Occipital lobe (tissue), 2 donors: ENCODE results near the gene BICD2. TPM values are rescaled to one million over a fixed set of nuclear protein-coding genes. Genes with fewer than 3 reads are reported as not detected.
"Not testable (repeated sequence)": the region's sequence is repeated elsewhere in the genome, so short reads cannot be mapped to it uniquely, and the experiment has no call there.

Experiments used
- DNase-seq: peaks from one replicate; lab custom pipeline; 2025; lab: John Stamatoyannopoulos, UW
- total RNA-seq: library from RNA; depleted of rRNA; stranded (reverse); fragments of >200 nt; gene quantifications from one replicate; pipeline ENCODE4 v1.2.3, GENCODE V29; 2014

Gene BICD2
- total RNA-seq, 1 donor from 2014 or later: 31.4 TPM

DNA sequence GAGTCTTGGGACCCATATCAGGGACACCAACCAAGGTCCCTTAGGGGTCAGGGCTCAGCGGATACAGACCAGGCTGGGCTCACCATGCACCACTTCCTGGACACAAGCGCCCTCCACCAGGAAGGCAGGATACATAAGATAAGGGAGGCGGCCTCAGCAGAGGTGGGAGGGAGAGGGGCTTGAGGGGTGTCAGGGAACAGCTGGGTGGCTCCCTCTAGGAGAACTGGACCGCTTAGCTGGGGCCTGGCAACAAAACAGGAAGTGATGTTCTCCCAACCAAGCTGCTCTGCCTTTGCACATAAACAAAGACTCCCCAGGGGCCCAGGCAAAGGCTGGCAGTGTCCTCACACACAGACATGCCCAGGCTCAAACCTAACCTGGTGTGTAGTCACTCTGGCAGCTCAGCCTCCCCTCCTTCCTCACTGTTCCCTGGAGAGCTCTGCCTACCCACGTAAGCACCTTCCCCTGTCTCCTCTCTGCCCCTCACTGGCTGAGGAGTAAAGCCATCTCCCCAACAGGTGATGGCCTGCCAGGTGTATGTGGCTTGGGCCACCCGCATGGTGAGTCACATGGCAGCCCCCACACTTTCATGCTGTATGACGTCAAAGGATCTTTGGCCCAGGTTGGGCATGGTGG is 5.8 kb upstream of the BICD2 start:
- DNase-seq: no peak

DNA sequence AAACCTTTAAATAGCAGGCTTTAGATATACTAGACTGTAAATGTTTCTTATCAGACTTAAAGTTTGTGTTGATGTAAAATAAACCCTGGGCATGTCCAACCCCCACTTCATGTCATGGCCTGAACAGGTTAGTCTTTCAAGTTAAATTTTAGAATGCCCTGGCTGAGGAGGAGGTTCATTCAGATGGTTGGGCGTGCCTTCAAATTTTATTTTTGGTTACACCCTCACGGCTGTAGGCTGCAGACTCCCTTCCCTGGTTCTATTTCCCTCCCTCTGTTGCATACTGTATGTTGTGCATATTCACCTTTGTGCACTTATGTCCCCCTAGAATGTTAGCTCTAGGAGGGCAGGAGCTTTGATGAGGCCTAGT is 5.3 kb upstream of the BICD2 start:
- no peak for DNase-seq

DNA sequence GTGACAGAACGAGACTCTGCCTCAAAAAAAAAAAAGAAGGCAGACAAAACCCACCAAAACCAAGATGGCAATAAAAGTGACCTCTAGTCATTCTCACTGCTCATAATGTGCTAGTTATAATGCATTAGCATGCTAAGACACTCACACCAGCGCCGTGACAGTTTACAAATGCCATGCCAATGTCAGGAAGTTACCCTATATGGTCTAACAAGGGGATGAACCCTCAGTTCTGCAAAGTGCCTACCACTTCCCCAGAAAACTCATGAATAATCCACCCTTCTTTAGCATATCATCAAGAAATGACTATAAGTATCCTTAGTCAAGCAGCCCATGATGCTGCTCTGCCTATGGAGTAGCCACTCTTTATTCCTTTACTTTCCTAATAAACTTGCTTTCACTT is 4.7 kb upstream of the BICD2 start:
- DNase-seq: no peak

DNA sequence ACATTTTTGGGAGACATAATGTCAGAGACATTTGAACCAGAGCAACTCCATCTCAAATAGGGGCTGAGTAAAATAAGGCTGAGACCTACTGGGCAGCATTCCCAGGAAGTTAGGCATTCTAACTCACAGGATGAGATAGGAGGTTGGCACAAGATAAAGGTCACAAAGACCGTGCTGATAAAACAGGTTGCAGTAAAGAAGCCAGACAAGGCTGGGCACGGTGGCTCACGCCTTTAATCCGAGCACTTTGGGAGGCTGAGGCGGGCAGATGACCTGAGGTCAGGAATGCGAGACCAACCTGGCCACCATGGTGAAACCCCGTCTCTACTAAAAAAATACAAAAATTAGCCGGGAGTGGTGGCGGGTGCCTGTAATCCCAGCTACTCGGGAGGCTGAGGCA is 4.2 kb upstream of the BICD2 start:
- DNase-seq: not testable (repeated sequence)

DNA sequence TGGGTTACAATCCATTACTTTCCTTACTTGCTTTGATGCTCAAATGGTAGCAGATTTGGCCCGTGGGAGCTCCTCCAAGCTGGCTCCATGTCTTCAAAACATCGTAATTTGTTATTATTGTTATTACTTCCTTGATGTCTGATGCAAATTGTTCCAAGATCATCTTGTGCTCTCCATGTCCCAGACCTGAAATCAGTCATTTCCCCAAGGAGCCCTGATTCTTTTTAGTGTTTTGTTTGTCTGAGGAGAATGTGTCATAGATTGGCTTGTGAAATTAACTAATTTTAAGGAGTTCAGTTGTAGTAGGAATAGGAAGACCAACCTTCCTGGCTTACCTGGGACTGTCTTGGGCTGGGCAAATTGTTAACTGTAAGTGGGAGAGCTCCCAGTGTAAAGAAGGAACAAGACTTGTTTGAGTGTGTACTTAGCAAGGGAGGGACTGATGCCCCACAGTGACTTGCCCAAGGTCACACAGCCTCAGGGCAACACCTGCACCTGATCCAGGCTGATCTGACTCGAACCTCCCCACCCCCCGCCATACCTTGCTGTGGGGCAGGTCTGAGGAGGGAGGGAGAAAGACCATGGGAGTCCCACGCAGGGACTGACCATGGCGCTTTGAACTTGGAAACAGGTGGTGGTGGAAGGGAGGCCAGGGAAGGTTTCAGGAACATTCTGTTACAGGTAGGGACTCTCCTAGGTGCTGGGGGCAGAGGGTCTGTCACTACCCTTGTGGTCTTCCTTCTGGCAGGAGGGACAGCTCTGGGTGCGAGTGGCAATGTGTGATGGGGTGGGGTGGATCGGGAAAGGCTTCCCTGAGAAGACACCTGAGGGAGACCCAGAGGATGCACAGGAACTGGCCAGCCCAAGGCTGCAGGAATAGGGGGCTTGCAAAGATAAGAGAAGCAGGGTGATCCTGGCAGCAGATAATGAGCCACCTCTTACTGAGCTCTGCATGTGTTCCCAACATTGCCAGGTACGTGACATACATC is 2.7 kb upstream of the BICD2 start:
- DNase-seq: no peak

DNA sequence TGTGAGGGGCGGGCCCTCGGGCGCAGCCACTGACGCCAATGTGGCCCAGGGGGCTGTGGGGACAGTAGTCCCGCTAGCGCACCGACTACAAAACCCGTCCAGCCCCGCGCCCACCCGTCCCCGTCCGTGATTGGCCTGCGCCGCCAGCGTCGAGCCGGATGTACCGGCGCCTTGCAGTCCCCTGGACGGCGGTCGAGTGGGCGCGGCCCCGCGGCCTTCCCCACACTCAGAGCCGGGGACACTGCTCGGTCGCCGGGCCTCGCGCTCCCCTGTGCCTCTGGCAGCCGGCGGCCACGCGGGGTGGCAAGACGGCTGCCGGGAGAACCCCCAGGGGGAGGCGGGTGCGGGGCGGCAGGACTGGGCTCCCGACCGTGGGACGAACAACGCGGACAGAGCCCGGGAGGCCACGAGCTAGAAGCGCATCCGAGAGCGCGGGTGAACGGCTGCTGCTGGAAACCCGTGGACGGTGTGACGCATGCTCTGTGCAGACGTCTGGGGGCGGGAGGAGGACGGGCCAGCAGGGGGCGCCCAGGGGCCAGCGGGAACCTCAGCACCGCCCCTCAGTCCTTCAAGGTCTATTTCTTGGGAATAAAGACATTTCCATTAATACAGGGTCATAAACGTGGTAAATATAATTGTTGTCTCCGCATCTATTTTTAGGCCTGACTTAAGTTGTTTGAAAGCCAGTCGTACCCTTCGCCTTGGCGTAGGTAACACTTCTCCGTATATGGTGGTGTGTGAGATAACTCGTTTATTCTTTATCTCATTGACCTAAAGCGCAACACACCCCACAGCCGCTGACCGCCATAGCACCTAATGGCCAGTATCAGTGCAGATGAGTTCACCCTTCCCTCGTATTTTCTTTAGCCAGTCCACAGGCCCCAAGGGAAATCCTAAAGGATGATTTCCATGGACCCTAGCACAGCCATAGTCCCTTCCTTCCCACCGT is 629 bp upstream of the BICD2 start:
- peak; percentile 99 for DNase-seq

DNA sequence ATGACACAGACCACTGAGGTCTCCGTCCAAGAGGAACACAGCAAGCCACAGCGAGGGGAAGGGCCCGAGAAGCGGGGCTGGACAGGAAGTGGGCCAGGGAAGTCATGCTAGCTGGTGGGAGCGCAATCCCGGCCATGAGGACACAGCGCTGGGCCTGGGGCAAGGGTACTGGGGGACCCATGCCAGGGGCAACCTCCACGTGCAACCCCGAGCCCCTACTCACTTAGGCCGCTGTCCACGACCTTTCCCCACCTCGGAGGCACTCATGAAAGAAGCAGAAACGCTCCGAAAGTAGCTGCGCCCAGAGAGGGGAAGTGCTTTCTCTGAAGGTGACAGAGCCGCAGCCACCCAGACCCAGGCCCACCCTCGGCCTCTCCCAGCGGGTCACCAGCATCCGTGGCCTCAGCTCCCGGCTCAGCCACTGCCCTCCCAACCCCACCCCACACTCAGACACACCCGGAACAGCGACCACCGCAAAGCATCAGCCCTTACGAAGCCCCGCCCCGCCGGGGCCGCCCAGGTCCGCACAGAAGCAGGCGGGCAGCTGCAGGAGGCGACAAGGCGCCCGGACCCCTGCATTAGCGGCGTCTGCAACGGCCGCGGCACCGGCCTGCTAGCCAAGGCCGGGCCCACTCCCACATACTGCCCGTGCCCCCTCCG is 782 bp downstream of the BICD2 start:
- no peak for DNase-seq

DNA sequence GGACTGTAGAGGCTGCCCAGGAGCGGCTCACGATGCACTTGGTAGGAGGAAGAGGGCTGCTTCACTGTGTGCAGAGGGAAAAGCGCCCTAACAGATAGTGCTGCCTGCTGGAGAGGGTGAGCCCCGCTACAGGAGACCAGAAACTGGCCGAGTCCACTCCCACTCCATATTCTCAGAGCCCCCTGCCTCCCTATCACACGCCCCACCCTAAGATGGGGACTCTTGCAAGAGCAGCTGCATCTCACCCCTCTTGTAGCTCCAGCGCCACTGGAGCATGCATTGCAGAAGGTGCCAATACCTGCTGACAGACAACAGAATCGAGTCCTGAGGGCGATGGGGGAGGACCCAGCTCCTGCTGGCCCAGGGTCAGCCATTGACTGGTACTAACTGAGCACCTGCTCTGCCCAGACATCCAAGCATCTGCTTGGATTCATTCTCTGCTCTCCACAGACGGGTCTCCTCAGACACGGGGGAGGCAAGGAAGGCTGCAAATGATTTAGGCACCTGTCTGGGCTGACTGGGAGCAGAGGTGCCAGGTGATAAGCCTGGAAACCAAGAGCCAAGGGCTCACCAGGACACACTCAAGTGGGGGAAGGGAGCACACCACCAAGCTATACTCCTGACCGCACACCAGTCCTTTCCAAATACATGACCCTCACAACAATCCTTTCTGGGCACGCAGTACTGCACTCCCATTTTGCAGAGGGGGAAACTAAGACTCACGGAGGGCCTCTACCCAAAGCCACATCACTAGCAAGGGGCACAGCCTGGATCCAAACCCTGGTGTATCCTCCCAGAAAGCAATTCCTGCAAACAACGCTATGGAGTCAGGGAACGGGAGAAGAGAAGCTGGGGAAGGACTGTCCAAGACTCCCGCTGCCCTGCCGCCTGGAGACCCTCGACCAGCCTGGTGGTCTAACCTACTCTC is 1.6 kb downstream of the BICD2 start:
- DNase-seq: no peak

DNA sequence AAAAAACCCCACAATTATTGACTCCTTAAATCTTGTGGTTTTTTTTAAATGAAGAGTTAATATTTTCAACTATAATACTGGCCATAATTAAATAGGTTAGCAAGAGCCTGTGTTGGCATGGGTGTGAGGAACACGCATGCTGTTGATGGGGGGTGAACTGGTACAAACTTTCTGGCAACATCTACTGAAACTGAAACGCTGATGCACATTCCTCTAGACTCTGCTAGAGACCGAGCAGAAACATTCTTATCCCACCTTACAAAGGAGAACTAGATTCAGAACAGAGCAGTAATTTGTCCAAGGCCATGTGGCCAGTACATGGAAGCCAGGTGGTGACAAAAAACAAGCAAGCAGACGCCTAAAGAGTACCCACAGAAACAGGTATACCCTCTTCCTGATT is 2.4 kb downstream of the BICD2 start:
- DNase-seq: no peak

DNA sequence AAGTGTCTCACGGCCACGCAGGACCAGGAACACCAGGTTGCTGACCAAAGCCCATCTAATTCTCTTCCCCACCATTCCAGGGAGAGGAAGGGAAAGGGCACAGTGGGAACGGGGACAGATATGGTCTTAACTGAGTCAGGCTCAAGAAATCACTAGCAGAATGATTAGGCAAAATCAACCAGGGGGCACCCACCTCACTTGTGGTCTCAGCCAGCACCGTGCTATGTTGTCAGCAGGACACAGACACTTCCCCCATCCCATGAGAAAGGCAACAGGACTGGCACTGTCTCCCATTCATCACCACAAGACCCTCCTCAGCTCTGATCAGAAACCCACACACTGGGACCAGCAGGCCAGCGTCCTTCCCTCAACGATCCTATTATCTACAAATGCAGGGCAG is 2.9 kb downstream of the BICD2 start:
- DNase-seq: no peak

DNA sequence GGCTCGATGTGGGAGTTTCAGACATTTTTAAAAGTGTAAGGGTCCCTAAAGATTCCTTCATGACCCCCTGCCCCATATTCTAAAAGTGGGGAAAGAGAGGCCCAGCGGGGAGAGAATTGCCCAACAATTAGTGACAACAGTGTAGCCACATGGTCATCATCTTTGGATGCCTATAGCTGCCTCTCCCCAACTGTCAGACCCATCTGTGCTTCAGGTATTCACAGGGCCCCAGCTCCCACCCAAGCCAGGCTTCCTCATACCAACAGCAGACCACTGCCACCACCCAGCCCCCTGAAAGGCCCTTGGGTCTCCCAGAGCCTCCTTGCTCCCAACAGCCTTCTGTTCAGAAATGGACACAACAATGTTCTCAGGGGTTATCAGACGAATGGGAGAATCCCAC is 4.1 kb downstream of the BICD2 start:
- DNase-seq: no peak

DNA sequence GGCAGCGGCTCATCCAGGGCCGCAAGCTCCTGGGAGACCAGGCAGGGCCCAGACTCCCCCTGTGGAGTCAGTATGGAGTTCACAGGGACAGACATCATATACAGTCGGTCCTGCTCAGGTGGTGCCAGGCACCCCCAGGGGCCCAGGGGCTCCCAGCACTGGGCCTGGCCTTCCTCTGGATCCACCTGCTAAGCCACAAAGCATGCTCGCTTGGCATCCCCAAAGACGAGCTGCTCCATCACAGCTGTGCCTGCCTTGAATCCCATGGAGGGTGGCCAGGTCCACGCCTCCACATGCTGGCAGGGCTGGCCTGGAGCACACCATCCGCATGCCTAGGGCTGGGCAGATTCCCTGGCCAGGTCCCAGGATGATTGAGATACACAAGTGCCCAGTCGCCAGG is 4.6 kb downstream of the BICD2 start:
- peak; percentile 78 for DNase-seq

DNA sequence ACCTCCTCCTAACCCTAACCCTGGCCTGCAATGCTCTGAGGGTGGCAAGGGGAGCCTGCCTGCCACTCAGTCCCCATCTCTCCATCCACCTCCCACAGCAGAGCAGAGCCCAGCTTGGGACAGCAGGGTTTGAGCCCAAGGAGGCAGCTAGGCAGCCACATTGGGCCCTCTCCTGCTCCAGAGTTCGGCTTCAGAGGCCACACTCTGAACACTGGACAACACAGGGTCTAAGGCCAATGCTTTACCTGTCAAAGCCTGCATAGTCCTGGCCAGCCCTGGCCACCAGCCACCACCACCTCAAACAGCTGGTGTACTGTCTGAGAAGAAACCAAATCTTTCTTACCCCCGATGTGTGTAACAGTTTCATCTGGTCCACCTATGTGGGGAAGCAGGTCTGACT is 5.2 kb downstream of the BICD2 start:
- no peak for DNase-seq

DNA sequence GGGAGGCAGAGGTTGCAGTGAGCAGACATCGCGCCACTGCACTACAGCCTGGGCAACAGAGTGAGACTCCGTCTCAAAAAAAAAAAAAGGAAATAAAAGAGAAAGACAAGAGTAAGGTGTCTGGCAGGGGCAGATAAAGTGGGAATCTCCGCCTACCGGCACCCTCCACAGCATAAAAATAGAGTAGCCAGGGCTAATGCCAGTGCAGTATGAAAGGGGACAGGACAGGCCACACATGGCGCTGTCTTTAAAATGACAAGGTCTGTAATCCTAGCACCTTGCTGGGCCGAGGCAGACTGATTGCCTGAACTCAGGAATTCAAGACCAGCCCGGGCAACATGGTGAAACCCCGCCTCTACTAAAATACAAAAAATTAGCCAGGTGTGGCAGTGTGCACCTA is 7.8 kb downstream of the BICD2 start:
- DNase-seq: no peak

DNA sequence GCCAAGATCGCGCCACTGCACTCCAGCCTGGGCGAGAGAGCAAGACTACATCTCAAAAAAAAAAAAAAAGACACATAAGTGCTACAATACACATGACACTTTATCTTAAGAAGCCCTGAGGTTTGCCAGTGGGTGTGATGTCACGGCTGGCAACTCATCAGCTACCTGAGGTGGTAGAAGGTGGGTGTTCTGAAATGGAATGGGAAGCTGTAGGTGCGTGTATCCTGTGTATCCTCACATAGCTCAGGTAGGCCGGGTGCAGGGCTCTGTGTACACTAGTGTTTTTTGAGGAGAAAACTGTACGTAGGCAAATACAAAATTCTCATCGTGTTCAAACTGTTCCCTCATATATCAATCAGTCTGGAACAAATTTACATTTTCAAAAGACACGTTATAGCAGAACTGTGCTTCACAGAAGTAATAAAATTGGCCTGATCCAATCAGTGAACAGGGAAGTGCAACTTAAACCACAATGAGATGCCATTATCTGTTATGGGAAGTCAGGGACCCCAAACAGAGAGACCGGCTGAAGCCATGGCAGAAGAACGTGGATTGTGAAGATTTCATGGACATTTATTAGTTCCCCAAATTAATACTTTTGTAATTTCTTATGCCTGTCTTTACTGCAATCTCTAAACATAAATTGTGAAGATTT is 10.4 kb downstream of the BICD2 start:
- DNase-seq: no peak

DNA sequence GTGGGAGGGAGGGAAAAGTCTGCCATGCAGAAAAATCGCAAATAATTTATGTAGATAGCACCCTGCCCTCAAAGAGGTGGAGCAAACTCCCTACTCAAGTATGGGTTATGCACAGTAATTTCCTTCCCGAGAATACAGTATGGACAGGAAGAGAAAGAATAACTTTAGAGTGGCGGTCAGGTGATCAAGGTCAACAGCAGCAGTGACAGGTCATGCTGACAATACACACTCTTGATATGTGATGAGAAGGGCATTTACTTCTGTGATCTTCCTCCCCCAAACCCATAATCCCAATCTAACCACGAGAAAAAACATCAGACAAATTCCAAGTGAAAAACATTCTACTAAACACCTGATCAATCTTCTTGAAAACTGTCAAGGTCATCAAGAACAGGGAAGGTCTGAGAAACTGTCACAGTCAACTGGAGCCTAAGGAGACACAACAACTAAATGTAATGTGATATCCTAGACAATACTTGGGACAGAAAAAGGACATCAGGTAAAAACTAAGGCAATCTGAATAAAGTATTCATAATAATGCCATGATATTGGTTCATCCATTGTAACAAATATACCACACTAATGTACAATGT is 11.7 kb downstream of the BICD2 start:
- no peak for DNase-seq

DNA sequence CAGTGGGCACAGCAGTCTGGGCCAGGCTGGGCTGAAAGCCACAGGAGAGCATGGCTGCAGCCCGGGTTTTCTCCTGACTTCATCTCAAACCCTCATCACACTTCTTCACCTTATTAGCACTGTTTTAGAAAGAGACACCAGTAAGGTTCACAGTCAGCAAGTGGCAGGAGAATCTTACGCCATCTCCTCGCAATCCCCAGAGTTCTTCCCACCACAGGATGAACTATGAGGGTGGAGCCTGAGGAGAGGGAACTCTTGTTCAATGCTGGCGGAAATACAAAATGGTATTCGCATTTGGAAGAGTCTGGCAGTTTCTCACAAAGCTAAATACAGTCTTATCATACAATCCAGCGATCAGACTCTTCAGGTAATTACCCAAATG is 14.7 kb downstream of the BICD2 start:
- DNase-seq: no peak

DNA sequence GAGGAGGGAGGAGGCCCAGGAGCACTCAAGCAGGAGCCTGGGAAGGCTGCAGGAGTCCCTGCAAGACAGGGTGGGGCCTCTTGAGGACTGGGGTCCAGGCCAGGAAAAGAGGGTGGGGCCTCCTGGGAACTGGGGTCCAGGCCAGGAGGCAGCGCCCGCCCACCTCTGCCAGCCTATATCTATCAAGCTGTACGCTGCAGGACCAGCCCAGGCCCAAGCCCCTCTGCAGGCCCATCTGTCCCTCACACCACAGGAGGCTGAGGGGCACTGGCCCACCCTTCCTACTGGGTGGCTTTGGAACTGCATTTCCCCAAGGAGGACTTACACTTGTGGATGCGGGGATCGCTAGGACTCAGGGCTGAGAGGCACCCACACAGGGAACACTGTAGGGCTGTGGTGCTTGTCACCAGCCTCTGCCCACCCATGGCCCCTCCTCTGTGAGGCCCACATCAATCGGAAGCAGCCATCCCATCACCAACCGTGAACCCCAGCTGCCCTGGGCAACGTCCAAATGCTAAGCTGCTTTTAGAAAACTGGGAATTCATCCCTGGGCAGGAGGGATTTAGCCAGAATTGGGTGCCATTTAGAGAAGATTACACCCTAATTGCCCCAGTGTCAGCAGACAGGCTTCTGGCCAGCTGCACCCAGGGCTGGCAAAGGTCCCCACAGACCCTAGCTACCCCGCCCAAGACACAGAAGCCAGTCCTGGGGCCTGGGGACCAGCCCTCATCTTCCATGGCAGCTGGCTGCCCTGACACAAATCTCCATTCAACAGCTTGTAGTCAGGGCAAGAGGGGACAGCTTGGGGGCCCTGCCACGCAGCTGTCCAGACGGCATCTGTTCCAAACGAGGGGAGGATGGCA is 15.3 kb downstream of the BICD2 start:
- DNase-seq: no peak

DNA sequence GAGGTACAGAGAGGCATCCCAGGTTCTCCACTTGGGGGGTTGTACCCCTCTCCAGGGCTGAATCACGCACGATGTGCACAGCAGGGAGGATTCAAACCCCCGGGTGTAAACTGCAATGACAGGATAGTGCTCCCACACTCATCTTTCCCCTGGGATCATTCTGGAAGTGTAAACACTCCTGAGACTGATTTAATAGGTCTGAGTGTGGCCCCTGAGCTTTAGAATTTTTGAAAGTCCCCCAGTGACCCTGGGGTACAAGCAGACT is 16.5 kb downstream of the BICD2 start:
- no peak for DNase-seq
